MCF 10A (cell line): ENCODE measurements around the gene TBX19. TPM values are rescaled to one million over a fixed set of nuclear protein-coding genes. Genes with fewer than 3 reads are reported as not detected.

Source experiments
- BruUV-seq: library from RNA; stranded (reverse); fragments of 400-500 nt; replicated peaks from 2 replicates; lab custom pipeline; 2021; lab: Mats Ljungman, UMichigan
- CTCF ChIA-PET: fragments of 300-600 bp; sonication (Branson Sonifier 250); formaldehyde crosslinking; extraction: SDS; loops from one replicate; lab custom pipeline; 2021; ENCODE audit warnings: antibody characterized with exemption, inconsistent platforms; lab: Yijun Ruan, JAX
- POLR2A ChIA-PET: fragments of 300-600, 350-650 bp; sonication (Branson Sonifier 250); formaldehyde crosslinking; extraction: SDS; loops from one replicate; lab custom pipeline; 2020; ENCODE audit warnings: antibody characterized with exemption, inconsistent platforms; lab: Yijun Ruan, JAX
- DNase-seq: peaks from one replicate; pipeline ENCODE4 v3.0.0-alpha.2; 2018; ENCODE audit not compliant: unreplicated experiment
- H3K27ac Mint-ChIP-seq: one replicate; pipeline ENCODE4 v1.8.0; 2022; ENCODE audit warnings: mild to moderate bottlenecking, low read depth, mixed read lengths; ENCODE audit not compliant: unreplicated experiment
- H3K27me3 Mint-ChIP-seq: one replicate; pipeline ENCODE4 v1.8.0; 2022; ENCODE audit warnings: mixed read lengths; ENCODE audit not compliant: insufficient read depth, unreplicated experiment
- H3K36me3 Mint-ChIP-seq: one replicate; pipeline ENCODE4 v1.8.0; 2022; ENCODE audit warnings: mild to moderate bottlenecking, moderate library complexity, mixed read lengths; ENCODE audit not compliant: insufficient read depth, unreplicated experiment
- H3K4me1 Mint-ChIP-seq: one replicate; pipeline ENCODE4 v1.8.0; 2022; ENCODE audit warnings: mixed read lengths; ENCODE audit not compliant: insufficient read depth, unreplicated experiment
- H3K4me3 Mint-ChIP-seq: one replicate; pipeline ENCODE4 v1.8.0; 2022; ENCODE audit warnings: mild to moderate bottlenecking, moderate library complexity, mixed read lengths; ENCODE audit not compliant: unreplicated experiment
- H3K9me3 Mint-ChIP-seq: one replicate; pipeline ENCODE4 v1.8.0; 2022; ENCODE audit warnings: mixed read lengths; ENCODE audit not compliant: unreplicated experiment
- CTCF ChIP-seq: fragments of 200-600 bp; IDR thresholded peaks from one replicate; pipeline ENCODE4 v1.8.0; 2022; ENCODE audit warnings: antibody characterized with exemption, mild to moderate bottlenecking; ENCODE audit not compliant: unreplicated experiment
- intact Hi-C: fragments of 100-400 bp; cut with micrococcal nuclease; formaldehyde crosslinking; loops from 2 replicates; pipeline ENCODE4 v1.14.1; 2022
- total RNA-seq: library from RNA; stranded (reverse); gene quantifications from 2 replicates; pipeline ENCODE4 v1.2.3, GENCODE V29; 2022

Gene TBX19
- total RNA-seq, 1 experiment from 2014 or later: 1.6 TPM

- no peak for TF ChIP-seq CTCF
- H3K27me3 Mint-ChIP-seq: no peaks in the 10 kb centered on the region
- BruUV-seq: no TSS peak
- ChIA-PET CTCF (interaction anchor here (0.8 to 9.5 kb wide), 4 partner anchors 10 to 782 kb away, joined by 3 to 119 read pairs (median 10); no protein-coding TSS in a partner anchor), POLR2A (interaction anchor here (0.7 to 1.5 kb wide), 4 partner anchors 9 to 32 kb away, joined by 3 to 8 read pairs (median 4); no protein-coding TSS in a partner anchor)
- no peak overlapping the region for H3K27ac Mint-ChIP-seq
- no peaks in the 10 kb centered on the region for H3K36me3 Mint-ChIP-seq
- no peak for DNase-seq
- H3K4me3 Mint-ChIP-seq: no peak overlapping the region
- H3K4me1 Mint-ChIP-seq: peaks cover 6% of the 10 kb centered on the region
- H3K9me3 Mint-ChIP-seq: no peaks in the 10 kb centered on the region
- intact Hi-C loops: no loop called here
Observed at GRCh38 chr1:168333562-168334276, 53.0 kb downstream of the TBX19 start.

- no peaks in the 10 kb centered on the region for H3K36me3 Mint-ChIP-seq
- POLR2A ChIA-PET: interaction anchor here (0.7 to 0.8 kb wide), 2 partner anchors 34 to 90 kb away, joined by 3 to 4 read pairs; no protein-coding TSS in a partner anchor
- no peak for TF ChIP-seq CTCF
- H3K9me3 Mint-ChIP-seq: no peaks in the 10 kb centered on the region
- intact Hi-C loops: no loop called here
- CTCF ChIA-PET: interaction anchor here (0.6 to 9.5 kb wide), 7 partner anchors 8 to 778 kb away, joined by 3 to 119 read pairs (median 4); no protein-coding TSS in a partner anchor
- no peaks in the 10 kb centered on the region for H3K27me3 Mint-ChIP-seq
- BruUV-seq: no TSS peak
- no peak overlapping the region for H3K4me3 Mint-ChIP-seq
- H3K4me1 Mint-ChIP-seq: peaks cover 6% of the 10 kb centered on the region
- no peak overlapping the region for H3K27ac Mint-ChIP-seq
- peak; percentile 6 for DNase-seq
Observed at GRCh38 chr1:168335500-168335899, 54.8 kb downstream of the TBX19 start.

- no peaks in the 10 kb centered on the region for H3K27me3 Mint-ChIP-seq
- no peak overlapping the region for H3K4me3 Mint-ChIP-seq
- no peak for TF ChIP-seq CTCF
- POLR2A ChIA-PET: no interaction called here
- peaks cover 5% of the 10 kb centered on the region for H3K36me3 Mint-ChIP-seq
- H3K9me3 Mint-ChIP-seq: peaks cover 8% of the 10 kb centered on the region
- no peak overlapping the region for H3K27ac Mint-ChIP-seq
- intact Hi-C loops: no loop called here
- H3K4me1 Mint-ChIP-seq: peaks cover 24% of the 10 kb centered on the region
- CTCF ChIA-PET: interaction anchor here (0.6 to 9.4 kb wide), 4 partner anchors 8 to 1128 kb away, joined by 4 to 119 read pairs (median 37); no protein-coding TSS in a partner anchor
- BruUV-seq: no TSS peak
- DNase-seq: no peak
Observed at GRCh38 chr1:168338589-168339503, 58.2 kb downstream of the TBX19 start.
